DMS53 treated with DMSO at 0.1 percent for 48 hours (cell line): ENCODE data around the gene FRS3.
"Not testable (repeated sequence)": the region's sequence is repeated elsewhere in the genome, so short reads cannot be mapped to it uniquely, and the experiment has no call there.

Experiments used
- DNase-seq: peaks from one replicate; lab custom pipeline; 2025; ENCODE audit not compliant: unreplicated experiment; lab: John Stamatoyannopoulos, UW

Gene FRS3

DNA sequence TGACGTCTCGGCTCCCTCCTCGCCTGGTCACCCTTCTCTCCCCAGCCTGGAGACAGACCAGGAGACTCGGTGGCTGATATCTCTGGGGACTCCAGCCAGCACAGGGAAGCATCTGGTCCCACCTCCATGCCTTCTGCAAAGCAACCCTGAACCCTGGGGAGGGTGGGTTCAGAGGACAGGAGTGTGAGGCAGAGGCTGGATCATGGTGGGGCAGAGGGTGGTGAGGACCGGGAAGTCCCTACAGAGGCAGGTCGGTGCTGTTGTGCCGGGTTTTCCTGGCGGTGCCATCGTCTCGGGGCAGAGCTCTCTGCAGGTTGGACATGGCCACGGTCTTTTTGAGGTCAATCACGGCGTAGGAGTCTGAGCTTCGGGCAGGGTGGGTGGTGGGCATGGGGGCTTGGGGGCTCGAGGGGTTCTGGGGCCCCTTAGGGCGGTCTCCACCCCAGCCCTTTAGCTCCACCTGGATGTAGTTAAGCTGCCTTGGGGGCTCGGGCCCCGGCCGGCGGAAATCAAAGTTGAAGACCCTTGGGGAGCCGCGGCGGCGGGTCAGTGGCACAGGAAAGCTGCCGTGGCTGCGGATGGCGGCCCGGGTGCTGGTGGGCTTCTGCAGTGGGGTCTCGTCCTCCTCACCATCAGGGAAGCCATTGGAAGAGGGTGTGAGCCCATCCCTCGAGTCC is 9.2 kb downstream of the FRS3 start:
- no peak for DNase-seq

DNA sequence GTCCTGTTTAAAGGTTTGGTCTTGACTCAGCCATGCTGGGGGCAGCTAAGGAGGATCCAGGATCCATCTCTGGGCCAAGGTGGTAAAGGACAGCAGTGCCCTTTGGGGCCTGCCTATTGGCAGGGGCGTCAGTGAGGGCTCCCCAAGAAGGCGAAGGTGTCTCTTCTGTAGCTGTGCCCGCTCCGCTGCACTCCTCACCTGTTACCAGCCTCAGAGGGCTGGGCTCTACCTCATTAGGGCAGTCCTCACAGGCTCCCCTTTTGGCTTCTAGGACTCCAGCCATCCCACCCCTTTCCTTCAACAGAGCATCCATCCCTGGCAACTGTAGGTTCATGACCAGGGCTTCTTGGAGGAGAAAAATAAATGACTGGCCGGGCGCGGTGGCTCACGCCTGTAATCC is 10.3 kb downstream of the FRS3 start:
- DNase-seq = no peak

DNA sequence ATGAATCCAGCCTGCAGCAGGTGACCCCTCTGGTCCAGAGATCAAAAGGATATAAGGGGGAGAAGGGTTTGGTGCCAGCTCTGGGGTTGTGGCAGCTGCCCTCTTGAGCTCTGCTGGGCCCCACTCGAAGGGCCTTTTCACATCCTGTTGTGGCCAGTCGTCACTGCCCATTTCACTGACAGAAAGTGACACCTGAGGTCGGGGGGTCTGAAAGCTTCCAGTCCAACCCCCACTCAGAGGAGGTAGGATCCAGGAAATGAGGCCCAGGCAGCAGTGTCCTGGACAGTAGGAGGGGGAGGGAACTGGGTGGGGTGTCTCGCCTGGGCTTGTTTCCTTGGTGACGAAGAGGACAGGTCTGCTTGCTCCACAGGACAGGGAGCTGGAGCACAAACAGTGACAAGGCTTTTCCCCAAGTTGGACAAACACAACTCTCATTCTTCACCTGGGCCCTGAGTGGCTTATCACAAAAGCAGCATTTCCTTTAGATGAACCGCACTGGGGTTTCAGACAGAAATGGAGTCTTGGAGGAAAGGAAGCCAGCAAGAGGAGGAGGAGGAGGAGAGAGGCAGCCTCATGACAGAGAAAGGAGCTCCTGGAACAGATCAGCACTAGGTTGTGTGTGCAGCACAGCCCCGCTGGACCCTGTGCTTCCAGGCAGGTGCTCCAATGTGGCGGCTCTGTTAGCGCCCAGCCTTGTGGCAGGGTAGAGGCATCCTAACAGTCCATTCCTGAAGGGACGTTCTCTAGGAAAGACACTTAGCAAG is 11.0 kb downstream of the FRS3 start:
- DNase-seq = peak; percentile 66

DNA sequence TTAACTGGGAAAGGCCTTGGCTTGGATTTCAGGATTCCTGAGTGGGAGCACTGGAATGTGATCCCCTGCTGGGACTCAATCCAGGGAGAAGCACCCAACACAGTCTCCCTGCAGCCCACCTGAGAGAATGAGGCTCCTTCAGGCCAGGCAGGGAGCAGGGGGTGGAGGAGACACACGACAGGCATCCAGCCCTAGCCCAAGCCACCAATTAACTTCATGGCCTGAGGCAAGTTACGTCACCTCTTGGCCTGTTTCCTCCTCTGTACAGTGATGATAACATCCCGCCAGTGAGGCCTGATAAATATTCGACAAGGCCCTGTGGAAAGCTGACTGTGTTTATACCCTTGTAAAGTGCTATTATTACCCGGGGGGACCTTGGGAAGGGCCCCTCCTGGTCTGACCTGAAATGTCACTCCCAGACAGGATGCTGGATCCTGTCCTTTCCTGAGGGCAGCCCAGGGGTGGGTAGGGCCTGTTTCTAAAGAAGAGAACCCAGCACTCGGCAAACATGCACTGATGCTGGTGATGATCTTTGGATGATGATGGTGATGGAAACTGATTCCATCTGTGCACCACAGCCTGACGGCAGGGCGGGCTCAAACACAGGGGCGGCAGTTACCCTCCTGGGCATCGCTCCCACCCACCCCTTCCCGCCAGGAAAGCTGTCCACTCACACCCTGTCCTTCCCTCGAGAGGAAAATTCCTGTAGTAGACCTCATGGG is 12.4 kb downstream of the FRS3 start:
- DNase-seq = no peak

DNA sequence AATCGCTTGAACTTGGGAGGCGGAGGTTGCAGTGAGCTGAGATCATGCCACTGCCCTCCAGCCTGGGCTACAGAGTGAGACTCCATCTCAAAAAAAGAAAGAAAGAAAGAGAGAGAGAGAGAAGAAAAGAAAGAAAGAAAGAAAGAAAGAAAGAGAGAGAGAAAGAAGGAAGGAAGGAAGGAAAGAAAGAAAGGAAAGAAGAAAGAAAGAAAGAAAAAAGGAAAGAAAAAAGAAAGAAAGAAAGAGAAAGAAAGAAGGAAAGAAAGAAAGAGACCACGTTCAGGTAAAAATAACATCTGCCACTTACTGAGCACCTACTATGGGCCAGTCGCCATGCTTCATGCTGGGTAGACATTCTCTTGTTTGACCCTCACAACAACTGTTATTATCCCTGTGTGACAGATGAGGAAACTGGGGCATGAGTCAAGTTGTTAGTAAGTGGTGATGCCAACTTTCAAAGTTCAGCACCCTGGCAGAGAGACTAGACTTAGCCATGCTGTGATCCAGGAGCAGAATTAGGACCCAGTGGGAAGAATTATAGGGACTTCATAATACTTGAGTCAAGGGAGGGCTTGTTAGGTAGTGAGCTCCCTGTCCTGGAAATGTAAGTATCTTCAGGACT is 13.5 kb downstream of the FRS3 start:
- DNase-seq = not testable (repeated sequence)

DNA sequence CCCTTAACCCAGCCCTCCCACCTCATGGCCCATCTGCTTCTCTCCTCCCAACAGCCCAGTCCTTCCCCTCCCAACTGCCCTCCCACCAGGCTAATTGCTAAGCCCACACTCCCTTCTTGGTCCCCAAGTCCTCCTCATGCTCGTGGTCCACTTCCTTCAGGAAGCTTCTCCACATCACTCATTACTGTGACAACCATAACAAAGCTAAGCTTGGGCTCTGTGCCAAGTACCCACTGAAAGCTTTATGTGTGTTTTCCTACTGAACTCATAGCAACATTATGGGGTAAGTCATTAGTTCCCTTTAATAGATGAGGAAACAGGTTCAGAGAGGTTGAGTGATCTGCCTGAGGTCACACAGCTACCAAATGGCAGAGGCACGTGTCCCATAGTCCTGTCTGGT is 16.2 kb downstream of the FRS3 start:
- no peak for DNase-seq

DNA sequence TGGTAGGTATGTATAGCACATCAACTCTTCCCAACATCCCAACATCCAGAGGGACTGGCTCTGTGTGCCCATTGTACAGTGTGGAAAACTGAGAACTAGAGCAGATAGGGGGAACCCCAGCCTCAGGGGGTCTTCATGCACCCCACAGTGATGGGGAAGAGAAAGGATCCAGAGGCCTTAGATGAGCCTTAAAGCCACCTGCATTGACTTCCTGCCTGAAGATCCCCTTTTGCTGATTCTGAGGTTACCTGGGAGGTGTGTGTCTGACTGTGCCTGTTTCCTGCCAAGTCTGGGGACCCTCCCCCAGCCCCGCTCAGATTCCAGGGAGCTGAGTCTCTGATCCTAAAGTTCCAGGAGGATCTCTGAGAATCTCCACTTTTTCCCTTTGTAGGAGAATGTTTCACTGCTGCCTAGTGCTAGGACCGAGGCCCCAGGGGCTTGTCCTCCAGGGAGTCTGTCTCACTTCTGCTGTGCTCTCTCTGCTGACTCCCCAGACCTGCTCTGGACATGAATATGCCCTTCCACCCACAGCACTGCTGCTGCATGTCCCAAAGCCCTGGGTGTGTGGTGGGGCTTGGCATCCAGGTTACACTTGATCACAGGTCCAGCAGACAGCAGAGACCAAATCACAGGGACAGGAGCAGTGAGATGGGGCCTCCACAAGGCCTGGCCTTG is 19.7 kb downstream of the FRS3 start:
- DNase-seq = no peak

DNA sequence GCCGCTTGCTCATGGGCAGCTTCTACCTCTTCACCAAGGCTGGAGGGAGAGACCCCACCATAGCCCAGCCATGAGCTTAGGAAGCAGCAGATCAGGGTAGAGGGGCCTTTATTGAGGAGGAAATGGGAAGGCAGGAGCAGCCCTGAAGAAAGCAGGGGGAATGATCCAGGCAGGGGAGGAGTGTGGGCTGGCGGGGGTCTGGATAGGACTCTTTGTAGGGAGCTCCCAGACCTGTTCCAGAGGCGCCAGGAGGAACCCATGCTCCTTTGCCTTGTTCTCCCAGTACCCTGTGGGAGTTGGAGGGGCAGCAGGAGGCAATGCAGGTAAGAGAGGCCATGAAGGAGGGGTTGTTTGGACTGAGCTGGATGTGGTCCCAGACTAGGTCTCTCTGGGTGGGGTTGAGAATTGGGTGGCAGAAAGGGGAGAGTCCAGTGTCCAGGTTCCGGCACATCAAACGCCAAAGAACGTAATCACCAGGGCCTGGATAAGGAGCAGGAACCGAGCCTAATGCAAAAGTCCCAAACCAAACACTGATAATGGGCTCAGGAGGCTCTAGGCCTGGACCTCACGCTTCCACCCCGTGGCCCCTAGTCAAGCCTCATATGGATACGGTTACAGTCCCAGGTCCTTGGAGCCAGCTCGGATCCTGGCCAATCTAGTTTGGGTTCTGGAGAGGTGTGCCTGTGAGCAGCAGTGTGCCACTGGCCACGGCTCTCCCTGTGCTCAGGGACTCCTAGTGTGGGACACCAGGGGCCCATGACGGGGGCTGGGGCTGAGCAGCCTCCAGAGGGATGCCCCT is 20.4 kb downstream of the FRS3 start:
- DNase-seq = no peak

DNA sequence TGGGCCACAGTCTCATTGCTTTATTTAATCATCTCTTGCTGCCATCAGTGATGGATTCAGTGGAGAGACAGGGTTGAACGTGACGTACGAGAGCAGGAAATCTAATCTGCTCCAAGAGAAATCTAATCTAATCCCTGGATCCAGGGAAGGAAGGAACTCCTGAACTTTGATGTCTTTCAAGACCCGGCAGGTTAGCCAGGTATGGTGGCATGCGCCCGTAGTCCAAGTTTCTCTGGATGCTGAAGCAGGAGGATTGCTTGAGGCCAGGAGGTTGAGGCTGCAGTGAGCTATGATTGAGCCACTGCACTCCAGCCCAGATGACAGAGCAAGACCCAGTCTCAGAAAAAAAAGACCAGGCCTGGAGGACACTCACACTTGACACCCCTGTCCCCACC is 21.1 kb downstream of the FRS3 start:
- no peak for DNase-seq

DNA sequence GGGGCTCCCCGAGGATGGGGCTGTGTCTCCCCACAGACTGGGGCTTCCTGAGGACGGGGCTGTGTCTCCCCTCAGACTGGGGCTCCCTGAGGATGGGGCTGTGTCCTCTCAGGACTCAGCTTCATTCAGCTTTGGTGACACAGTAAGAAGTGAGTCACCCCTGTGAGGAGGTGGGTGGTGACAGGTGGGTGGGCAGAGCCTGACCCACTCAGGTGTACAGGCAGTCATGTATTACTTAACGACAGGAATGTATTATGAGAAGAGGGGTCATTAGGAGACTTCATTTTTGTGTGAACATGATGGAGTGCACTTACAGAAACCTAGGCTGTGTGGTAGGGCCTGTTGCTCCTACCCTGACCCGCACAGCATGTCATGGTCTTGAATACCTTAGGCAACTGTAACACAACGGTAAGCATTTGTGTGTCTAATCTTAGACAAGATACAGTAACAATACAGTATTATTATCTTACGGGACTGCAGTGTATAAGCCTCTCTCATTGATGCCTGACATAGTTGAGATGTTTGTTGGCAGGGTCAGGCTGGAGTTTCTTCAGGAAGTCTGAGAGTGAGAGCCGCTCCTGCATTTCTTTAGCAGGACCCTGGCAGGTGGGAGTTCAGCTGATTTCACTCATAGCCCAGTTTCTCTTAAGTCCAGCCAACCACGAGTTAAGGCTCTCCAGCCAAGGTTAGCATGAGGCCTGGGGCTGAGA is 21.6 kb downstream of the FRS3 start:
- DNase-seq = no peak

DNA sequence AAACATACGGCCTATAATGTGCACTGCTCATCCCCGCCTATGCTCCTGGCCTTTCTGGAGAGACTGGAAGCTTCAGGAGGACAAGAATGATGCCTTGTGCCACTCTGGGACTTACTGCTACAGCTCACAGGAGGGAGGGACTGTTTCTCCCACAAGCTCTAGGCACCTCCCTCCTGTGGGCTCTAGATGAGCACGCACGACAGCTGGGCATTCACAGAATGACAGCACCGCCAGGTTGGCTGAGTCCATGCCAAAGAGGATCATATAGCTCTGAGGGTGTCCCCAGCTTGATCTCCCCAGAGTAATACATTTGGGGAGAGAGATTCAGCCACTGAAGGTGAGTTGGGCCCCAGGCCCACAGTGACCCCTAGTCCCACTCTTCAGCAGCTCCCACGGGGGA is 22.4 kb downstream of the FRS3 start:
- no peak for DNase-seq

DNA sequence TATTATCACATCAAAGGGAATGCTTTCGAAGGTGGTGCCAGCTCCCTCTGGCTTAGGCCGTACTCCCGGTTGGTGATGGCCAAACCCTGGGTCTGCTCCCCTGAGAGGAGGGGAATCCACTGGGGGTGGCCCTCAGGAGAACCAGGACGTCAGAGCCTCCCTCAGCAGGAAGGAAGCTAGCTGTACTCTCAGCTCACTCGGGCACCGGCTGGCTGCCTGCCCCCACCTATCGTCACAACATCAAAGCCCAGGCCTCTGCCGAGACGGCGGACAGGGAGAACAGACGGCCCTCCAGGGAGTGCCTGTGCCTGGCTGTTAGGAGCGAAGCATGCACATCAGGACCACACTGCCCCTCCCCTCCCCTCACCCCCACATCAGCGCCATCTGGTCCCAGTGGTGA is 23.3 kb downstream of the FRS3 start:
- no peak for DNase-seq

DNA sequence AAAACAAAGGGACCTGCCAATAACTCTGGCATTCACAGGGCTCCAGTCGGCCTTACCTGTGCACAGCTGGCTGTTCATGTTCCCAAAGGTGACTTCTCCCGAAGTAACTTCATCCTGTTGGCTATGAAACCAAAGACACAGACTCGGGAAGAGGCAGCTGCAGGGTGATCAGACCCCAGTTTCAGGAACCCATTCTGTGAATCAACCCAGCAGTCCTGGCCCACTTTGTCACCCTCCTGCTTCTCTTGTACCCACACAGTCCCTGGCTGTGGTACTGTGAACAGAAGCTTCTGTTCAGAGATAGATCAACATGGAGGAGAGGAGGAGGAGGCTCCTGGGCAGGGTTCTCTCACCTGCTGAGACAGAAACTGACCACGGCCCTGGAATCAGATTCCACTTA is 23.8 kb downstream of the FRS3 start:
- no peak for DNase-seq

DNA sequence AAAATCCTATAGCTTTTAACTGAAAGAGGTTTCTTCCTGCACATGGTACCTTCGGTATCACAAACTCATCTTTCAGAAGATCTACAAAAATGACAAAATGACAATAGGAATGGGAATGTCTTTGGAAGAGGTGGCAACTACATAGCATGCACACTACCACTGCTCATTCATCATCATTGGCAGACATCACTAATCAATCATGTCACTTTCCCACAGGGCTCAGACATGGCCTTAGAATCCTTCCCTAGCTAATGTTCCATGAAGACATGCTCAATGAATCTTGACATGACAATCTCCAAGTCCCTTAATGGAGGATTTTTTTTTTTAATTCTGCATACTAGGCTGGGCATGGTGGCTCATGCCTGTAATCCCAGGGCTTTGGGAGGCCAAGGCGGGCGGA is 29.3 kb downstream of the FRS3 start:
- DNase-seq = no peak

DNA sequence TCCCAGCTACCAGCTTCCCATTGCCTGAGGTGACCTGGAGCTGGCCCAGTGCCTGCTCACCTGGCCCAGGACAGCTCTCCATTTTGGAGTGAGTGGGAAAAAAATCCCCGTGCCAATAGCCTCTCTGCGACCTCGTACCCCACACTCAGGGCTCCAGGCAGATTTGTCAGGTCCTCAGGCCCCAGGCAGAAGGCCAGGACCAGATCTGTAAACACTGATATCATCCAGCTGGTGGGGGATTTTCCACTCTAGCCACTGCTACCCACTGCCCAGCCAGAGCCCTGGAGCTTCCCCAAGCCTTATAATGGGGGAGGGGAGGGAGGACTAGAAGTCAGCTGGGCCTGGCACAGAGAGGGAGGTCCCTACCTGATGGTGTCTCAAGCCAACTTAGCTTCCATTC is 31.2 kb downstream of the FRS3 start:
- DNase-seq = no peak

DNA sequence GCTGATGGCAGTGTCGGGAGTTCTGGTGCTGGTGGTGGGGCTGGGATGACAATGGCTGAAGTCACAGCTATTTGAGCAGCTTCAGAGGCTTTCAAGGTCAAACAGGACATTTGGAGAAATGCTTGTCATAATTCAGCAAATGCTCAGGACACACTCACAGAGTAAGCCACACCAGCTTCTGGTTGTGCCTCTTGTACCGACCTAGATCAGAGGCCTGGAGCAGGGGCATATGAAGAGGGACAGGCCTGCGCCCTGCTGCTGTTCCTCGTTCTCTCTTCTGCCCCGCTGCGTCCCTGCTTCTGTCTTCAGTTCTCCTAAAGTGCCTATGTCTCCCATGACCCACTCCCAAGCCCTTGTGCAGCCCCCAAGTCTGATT is 31.6 kb downstream of the FRS3 start:
- no peak for DNase-seq

DNA sequence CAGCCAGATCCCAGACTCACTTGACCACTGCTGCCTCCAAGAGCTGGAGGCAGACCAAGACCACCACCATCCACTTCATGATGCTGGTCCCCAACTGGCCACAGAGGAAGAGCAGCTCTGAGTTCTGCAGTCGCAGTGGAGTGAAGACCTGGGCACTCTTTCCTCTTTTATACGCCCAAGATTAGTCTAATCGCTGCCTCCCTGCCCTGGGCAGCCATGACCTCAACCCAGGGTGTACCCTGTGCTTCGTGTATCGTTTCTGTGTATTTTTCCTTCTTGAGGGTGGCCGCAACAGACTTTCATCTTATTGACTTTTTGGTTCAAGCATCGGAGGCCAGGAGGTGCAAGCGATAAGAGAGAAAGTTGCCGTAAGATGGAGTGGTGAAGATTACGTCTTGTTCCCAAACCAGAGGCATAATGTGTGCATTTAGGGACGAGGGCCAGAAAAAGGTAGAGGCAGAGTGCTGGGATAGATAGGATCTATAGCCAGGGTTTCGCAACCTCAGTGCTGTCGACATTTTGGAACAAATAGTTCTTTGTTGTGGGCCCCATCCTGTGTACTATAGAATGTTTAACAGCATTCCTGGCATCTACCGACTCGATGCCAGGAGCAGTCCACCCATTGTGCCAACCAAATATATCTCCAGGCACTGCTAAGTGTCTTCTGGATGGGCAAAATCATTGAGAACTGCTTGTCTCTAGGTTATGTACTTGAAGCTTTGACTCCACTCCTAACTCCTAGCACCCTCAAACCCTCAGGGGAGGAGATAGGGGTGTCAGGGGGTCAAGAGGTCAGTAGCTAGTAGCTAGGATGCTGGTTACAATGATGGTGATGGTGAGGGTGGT is 32.2 kb downstream of the FRS3 start, which contains the start of gene PGC:
Gene PGC (minus strand): TSS at position 142 of the 846 bp plus-strand sequence. CDS start 63 bp downstream, at position 79.
- DNase-seq = no peak

DNA sequence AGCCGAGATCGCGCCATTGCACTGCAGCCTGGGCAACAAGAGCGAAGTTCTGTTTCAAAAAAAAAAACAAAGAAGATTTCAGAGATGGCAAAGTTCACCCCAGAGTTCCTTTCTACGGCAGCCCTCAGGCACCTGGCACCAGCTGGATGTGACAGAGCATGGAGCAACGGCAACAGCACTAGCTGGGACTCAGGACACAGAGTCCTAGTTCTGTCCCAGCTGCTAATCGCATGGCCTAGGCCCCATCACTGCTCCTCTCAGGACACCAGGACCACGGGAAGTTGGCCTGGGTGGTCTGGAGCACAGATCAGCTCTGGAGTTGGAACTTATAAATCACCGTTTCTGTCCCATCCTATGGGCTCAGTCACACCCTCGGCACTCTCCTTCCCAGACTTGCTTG is 33.6 kb downstream of the FRS3 start:
- no peak for DNase-seq
